K562 (cell line): ENCODE results near the gene ZBTB22. TPM values are rescaled to one million over a fixed set of nuclear protein-coding genes. Genes with fewer than 3 reads are reported as not detected.
A peak's percentile ranks its signal among the peaks of the same experiment; 100 is the strongest.

Experiments used
- AFF4 ChIP-seq: sonication (generic); formaldehyde crosslinking; IDR thresholded peaks from 2 replicates; pipeline ENCODE4 v1.8.0; 2023; ENCODE audit warnings: mild to moderate bottlenecking, missing genetic modification reagents
- ARID4B ChIP-seq: sonication (generic); formaldehyde crosslinking; IDR thresholded peaks from 2 replicates; pipeline ENCODE4 v1.8.0; 2022; ENCODE audit warnings: mild to moderate bottlenecking, missing genetic modification reagents
- ATF3 ChIP-seq, 2 experiments: fragments of 450-650 bp in 1 of 2; sonication (generic) in 1 of 2; formaldehyde crosslinking in 1 of 2; IDR thresholded peaks in 1 of 2; conservative IDR thresholded peaks in 1 of 2; 2 replicates each; pipeline versions ENCODE4 v1.6.1 to v1.8.1; 2016 to 2023; ENCODE audit warnings: mild to moderate bottlenecking in 2 of 2, moderate library complexity in 2 of 2, inconsistent platforms in 1 of 2, missing genetic modification reagents in 1 of 2
- BCLAF1 ChIP-seq, 2 experiments: fragments of 450-650 bp in 1 of 2; IDR thresholded peaks; 2 replicates each; pipeline ENCODE4 v1.6.1; 2011 to 2017; ENCODE audit warnings: low read depth in 2 of 2, antibody characterized with exemption in 1 of 2, borderline replicate concordance in 1 of 2, low read length in 1 of 2, mild to moderate bottlenecking in 1 of 2, mixed read lengths in 1 of 2; ENCODE audit not compliant: control insufficient read depth in 1 of 2
- ESRRA ChIP-seq: fragments of 450-650 bp; IDR thresholded peaks from 2 replicates; pipeline ENCODE4 v1.6.1; 2014; ENCODE audit warnings: low read depth, mild to moderate bottlenecking, moderate library complexity, borderline replicate concordance
- ETS2 ChIP-seq: IDR thresholded peaks from 2 replicates; pipeline ENCODE4 v1.6.1; 2016; ENCODE audit warnings: borderline replicate concordance, missing genetic modification characterization, mild to moderate bottlenecking, moderate library complexity, missing compliant biosample characterization; ENCODE audit not compliant: poor library complexity, severe bottlenecking
- FOXJ2 ChIP-seq: fragments of 200-800 bp; sonication (Bioruptor generic); IDR thresholded peaks from 2 replicates; pipeline ENCODE4 v1.6.1; 2016; ENCODE audit warnings: missing genetic modification characterization, missing compliant biosample characterization
- JUND ChIP-seq, 2 experiments: IDR thresholded peaks; 2 replicates in 1 of 2; 3 replicates in 1 of 2; pipeline ENCODE4 v1.6.1; 2011; ENCODE audit warnings: borderline replicate concordance in 2 of 2, low read depth in 2 of 2, low read length in 2 of 2, improper control_type of control experiment in 1 of 2, missing biosample characterization in 1 of 2, missing genetic modification characterization in 1 of 2, missing genetic modification reagents in 1 of 2
- KAT7 ChIP-seq: sonication (generic); formaldehyde crosslinking; IDR thresholded peaks from 2 replicates; pipeline ENCODE4 v1.8.0; 2022; ENCODE audit warnings: missing genetic modification reagents, mild to moderate bottlenecking, borderline replicate concordance
- KDM2B ChIP-seq: fragments of 250-450 bp; sonication (Bioruptor Pico); IDR thresholded peaks from 2 replicates; pipeline ENCODE4 v1.8.0; 2021; ENCODE audit warnings: mild to moderate bottlenecking, moderate library complexity
- POU5F1 ChIP-seq: fragments of 150-350 bp; IDR thresholded peaks from 2 replicates; pipeline ENCODE4 v1.6.1; 2014; ENCODE audit warnings: borderline replicate concordance, low read length, low read depth, mild to moderate bottlenecking; ENCODE audit not compliant: partially characterized antibody
- polyA plus RNA-seq, 8 experiments: library from polyadenylated mRNA; depleted of rRNA in 4 of 8; stranded (reverse) in 5 of 8; unstranded in 3 of 8; fragments of >200 nt; fragmentation: Nextera tagmentation in 2 of 8; fragmentation: Illumina TruSeq in 1 of 8; extraction: Ambion mirVana in 2 of 8; extraction: Trizol in 1 of 8; gene quantifications; 2 replicates each; pipeline versions ENCODE4 v1.2.1 to v1.2.3, GENCODE V29; 2011 to 2014; ENCODE audit warnings: inconsistent platforms in 1 of 8, missing spikeins in 1 of 8
- total RNA-seq, 7 experiments: library from RNA; depleted of rRNA in 6 of 7; stranded (reverse); fragments of >200 nt in 6 of 7; fragmentation: Illumina TruSeq in 2 of 7; extraction: Trizol in 2 of 7; gene quantifications; 2 replicates each; pipeline versions ENCODE4 v1.2.1 to v1.2.3, GENCODE V29; 2011 to 2021; ENCODE audit warnings: low replicate concordance in 1 of 7

ZBTB22 gene
- total and polyA plus RNA-seq, 9 of the 15 experiments (the other 6 are each of a cell fraction or from before 2014, with no cell fraction given): 0.21 to 11.9 (median 7.1) TPM

- TF ChIP-seq ARID4B (CRISPR knock-in tag): peak; percentile 69
- TF ChIP-seq JUND (IDR thresholded peaks at IDR 0.05; ENCODE audit: borderline replicate concordance, low read depth, low read length): peak; percentile 54
- peak; percentile 57; the same call in 2 of the 3 replicates for TF ChIP-seq JUND (tag; IDR thresholded peaks at IDR 0.05; ENCODE audit: borderline replicate concordance, low read depth, low read length)
- TF ChIP-seq AFF4 (CRISPR knock-in tag): peak; percentile 92
- no peak for TF ChIP-seq POU5F1
- 0 out of 2 replicates have a peak, but pooled peaks have one; percentile 34 for TF ChIP-seq ESRRA
- TF ChIP-seq KDM2B (CRISPR knock-in tag): peak; percentile 58; the same call in 1 of the 2 replicates
- no peak for TF ChIP-seq ETS2 (tag)
- TF ChIP-seq KAT7: peak; percentile 78
- no peak for TF ChIP-seq ATF3 (IDR thresholded peaks at IDR 0.05)
- TF ChIP-seq ATF3 (CRISPR knock-in tag; conservative IDR thresholded peaks at IDR 0.05): peak; percentile 81; the same call in 1 of the 2 replicates
- TF ChIP-seq BCLAF1 (IDR thresholded peaks at IDR 0.05; ENCODE audit: borderline replicate concordance in 1 of 2, control insufficient read depth in 1 of 2, low read depth in 2 of 2, low read length in 1 of 2): peak; percentile 16 to 35; a peak in 2 of 4 replicates
- TF ChIP-seq FOXJ2 (tag): peak; percentile 89; the same call in 1 of the 2 replicates
Measured at GRCh38 chr6:33299237-33299944, 18.2 kb downstream of the ZBTB22 start (continued).
